ENCODE measurements around the gene SNUPN. TPM values are rescaled to one million over a fixed set of nuclear protein-coding genes. Genes with fewer than 3 reads are reported as not detected.

Gene SNUPN
- total and polyA plus RNA-seq, 12 donors, result 13.5 to 40.8 (median 23.4) TPM

GRCh38 chr15:75554717-75555116, 70.8 kb downstream of the SNUPN start:
- no peaks in the 10 kb centered on the region for H3K27me3 ChIP-seq
- H3K27ac ChIP-seq, result no peak overlapping the region
- intact Hi-C loops (cut with DNase I), result no loop called here
- no peak overlapping the region for H3K4me3 ChIP-seq
- H3K36me3 ChIP-seq (replicated peaks in 1 of 2), result no peaks in the 10 kb centered on the region
- H3K4me1 ChIP-seq (replicated peaks in 1 of 2), result peaks cover 0 to 9% of the 10 kb centered on the region in 2 donors
- no peak for DNase-seq
- H3K9me3 ChIP-seq (replicated peaks in 1 of 3), result no peaks in the 10 kb centered on the region
- no peak for TF ChIP-seq CTCF (IDR thresholded peaks at IDR 0.05)
- TF ChIP-seq POLR2A (IDR thresholded peaks at IDR 0.05), result no peak

GRCh38 chr15:75553659-75554058, 71.9 kb downstream of the SNUPN start:
- H3K36me3 ChIP-seq (replicated peaks in 1 of 2), result no peaks in the 10 kb centered on the region
- no peaks in the 10 kb centered on the region for H3K27me3 ChIP-seq
- peaks cover 0 to 9% of the 10 kb centered on the region in 2 donors for H3K4me1 ChIP-seq (replicated peaks in 1 of 2)
- intact Hi-C loops (cut with DNase I), result no loop called here
- H3K27ac ChIP-seq, result no peak overlapping the region
- H3K9me3 ChIP-seq (replicated peaks in 1 of 3), result no peaks in the 10 kb centered on the region
- H3K4me3 ChIP-seq, result no peak overlapping the region
- no peak for TF ChIP-seq CTCF (IDR thresholded peaks at IDR 0.05)
- TF ChIP-seq POLR2A (IDR thresholded peaks at IDR 0.05), result no peak
- DNase-seq, result no peak

- intact Hi-C loops (cut with DNase I), result no loop called here
- peaks cover 0 to 12% of the 10 kb centered on the region in 2 donors for H3K4me1 ChIP-seq (replicated peaks in 1 of 2)
- no peak overlapping the region for H3K4me3 ChIP-seq
- H3K9me3 ChIP-seq (replicated peaks in 1 of 3), result no peaks in the 10 kb centered on the region
- H3K27me3 ChIP-seq, result no peaks in the 10 kb centered on the region
- no peak overlapping the region for H3K27ac ChIP-seq
- DNase-seq, result no peak
- H3K36me3 ChIP-seq (replicated peaks in 1 of 2), result no peaks in the 10 kb centered on the region
- WGBS, 4 donors, result 76 to 91% (median 80%) methylated on average over 4 of the region's 4 CpGs
- TF ChIP-seq POLR2A (IDR thresholded peaks at IDR 0.05) (no peak), CTCF (IDR thresholded peaks at IDR 0.05) (no peak)
Measured at GRCh38 chr15:75551091-75551490, 74.4 kb downstream of the SNUPN start.

Other genes starting within 250 kb of the SNUPN start
- 10 to 100 TPM; 26.1 to 72.7 (median 33.2) TPM for gene SIN3A, start 174.0 kb downstream of the SNUPN start, total RNA-seq
- 10 to 100 TPM; 11.1 to 22.3 (median 12.8) TPM for gene SIN3A, start 174.0 kb downstream of the SNUPN start, polyA plus RNA-seq
- 10 to 100 TPM; 11.7 to 28.5 (median 19.3) TPM for gene PTPN9, start 46.4 kb downstream of the SNUPN start, total RNA-seq
- gene PTPN9, start 46.4 kb downstream of the SNUPN start, polyA plus RNA-seq, result 10 to 100 TPM in 1 of 3 donors, 1 to 10 TPM in 2; 5.9 to 20.1 (median 6.1) TPM
- gene IMP3, start 14.5 kb upstream of the SNUPN start, total RNA-seq, result 100 to 1,000 TPM in 5 of 9 donors, 10 to 100 TPM in 4; 74.9 to 161 (median 125) TPM
- 10 to 100 TPM; 49.8 to 74.8 (median 64.0) TPM for gene IMP3, start 14.5 kb upstream of the SNUPN start, polyA plus RNA-seq
- 10 to 100 TPM; 10.1 to 41.4 (median 24.2) TPM for gene SNX33, start 22.2 kb upstream of the SNUPN start, total RNA-seq
- 10 to 100 TPM; 12.1 to 18.3 (median 12.9) TPM for gene SNX33, start 22.2 kb upstream of the SNUPN start, polyA plus RNA-seq
- 1 to 10 TPM; 1.3 to 6.3 (median 2.7) TPM for gene CSPG4, start 87.1 kb upstream of the SNUPN start, total RNA-seq
- 1 to 10 TPM in 2 of 3 donors, under 1 TPM in 1; 0.55 to 6.6 (median 4.3) TPM for gene CSPG4, start 87.1 kb upstream of the SNUPN start, polyA plus RNA-seq
- 10 to 100 TPM; 35.0 to 76.7 (median 45.6) TPM for gene UBE2Q2, start 217.7 kb upstream of the SNUPN start, total RNA-seq
- 10 to 100 TPM; 18.7 to 49.8 (median 36.6) TPM for gene UBE2Q2, start 217.7 kb upstream of the SNUPN start, polyA plus RNA-seq